NCI-H1436 treated with DMSO at 0.1 percent for 48 hours (cell line): ENCODE results near the gene MCM7.

Experiments
- DNase-seq: peaks from one replicate; lab custom pipeline; 2025; lab: John Stamatoyannopoulos, UW

The MCM7 gene

GRCh38 chr7:100071018-100071723 lies 30.0 kb downstream of the MCM7 start:
- DNase-seq: no peak

- no peak for DNase-seq
These were observed 31.2 kb downstream of the MCM7 start for GRCh38 chr7:100069991-100070390.

DNA sequence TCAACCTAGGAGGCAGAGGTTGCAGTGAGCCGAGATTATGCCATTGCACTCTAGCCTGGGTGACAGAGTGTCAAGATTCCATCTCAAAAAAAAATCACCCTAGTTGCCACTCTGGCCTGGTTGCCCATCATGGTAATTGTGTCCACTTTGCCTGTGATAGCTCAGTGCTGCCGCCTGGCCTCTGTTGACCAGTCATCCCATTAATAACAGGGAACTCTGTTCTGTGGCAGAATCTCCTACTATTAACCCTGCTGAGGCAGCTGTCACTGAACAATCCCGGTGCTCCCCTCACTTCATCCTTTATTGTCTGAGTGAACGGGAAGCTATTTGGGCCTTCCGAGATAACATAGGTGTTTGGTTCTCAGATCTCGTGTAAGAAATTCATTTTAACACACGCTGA lies 34.2 kb downstream of the MCM7 start:
- DNase-seq: no peak

- no peak for DNase-seq
These were observed 35.6 kb downstream of the MCM7 start for GRCh38 chr7:100065452-100066186.

GRCh38 chr7:100064162-100064561 lies 37.0 kb downstream of the MCM7 start:
- no peak for DNase-seq

DNA sequence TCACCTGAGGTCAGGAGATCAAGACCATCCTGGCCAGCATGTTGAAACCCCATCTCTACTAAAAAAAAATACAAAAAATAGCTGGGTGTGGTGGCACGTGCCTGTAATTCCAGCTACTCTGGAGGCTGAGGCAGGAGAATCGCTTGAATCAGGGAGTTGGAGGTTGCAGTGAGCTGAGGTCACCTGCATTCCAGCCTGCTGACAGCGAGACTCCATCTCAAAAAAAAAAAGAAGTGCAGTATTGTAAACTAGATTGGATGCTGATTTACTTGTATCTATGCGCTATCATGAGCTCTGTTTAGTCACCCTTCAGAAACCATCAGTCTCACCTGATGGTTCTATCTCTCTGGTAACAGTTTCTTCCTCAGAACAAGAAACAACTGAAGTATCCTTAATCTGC lies 37.8 kb downstream of the MCM7 start:
- DNase-seq: no peak

GRCh38 chr7:100061518-100062193 lies 39.5 kb downstream of the MCM7 start:
- no peak for DNase-seq

DNA sequence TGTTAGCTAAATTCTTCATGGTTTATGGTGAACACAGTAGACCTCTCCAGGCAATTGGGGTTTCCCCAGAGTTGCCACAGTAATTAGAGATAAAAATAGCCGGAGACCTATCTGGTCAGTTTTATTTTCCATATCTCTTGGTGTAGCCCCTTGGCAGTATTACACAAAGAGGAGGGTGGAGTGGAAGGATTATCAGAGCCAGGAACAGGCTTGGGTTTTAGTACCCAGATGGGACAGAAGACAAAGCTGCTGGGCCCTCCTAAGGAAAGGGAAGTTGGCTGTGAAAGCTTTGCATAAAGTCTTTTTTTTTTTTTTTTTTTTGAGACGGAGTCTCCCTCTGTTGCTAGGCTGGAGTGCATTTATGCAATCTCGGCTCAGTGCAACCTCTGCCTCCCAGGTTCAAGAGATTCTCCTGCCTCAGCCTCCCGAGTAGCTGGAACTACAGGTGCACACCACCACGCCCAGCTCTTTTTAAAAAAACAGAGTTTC lies 41.9 kb downstream of the MCM7 start:
- no peak for DNase-seq

- DNase-seq: no peak
These were observed 44.2 kb downstream of the MCM7 start for GRCh38 chr7:100057006-100057405.

GRCh38 chr7:100053215-100053614 lies 48.0 kb downstream of the MCM7 start:
- peak; percentile 70 for DNase-seq

- no peak for DNase-seq
These were observed 49.6 kb downstream of the MCM7 start for GRCh38 chr7:100051611-100052010.

GRCh38 chr7:100049441-100050291 lies 51.5 kb downstream of the MCM7 start, which contains the start of gene ZSCAN21:
TSS of gene ZSCAN21 (plus strand) at chr7:100049774. CDS start at chr7:100057007, 7,233 bp downstream.
- DNase-seq: no peak

DNA sequence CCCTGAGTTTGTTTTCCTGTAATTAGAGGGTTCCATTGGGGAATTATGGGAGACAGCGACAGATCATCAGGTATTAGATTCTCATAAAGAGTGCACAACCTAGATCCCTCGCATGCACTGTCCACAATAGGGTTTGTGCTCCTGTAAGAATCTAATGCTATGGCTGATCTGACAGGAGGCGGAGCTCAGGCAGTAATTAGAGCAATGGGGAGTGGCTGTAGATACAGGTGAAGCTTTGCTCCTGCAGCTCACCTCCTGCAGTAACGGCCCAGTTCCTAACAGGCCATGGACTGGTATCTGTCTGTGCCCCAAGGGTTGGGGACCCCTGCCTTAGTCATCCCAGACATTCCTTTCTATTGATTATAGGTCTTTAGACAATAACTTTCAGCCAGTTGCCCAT lies 52.5 kb downstream of the MCM7 start:
- DNase-seq: no peak

DNA sequence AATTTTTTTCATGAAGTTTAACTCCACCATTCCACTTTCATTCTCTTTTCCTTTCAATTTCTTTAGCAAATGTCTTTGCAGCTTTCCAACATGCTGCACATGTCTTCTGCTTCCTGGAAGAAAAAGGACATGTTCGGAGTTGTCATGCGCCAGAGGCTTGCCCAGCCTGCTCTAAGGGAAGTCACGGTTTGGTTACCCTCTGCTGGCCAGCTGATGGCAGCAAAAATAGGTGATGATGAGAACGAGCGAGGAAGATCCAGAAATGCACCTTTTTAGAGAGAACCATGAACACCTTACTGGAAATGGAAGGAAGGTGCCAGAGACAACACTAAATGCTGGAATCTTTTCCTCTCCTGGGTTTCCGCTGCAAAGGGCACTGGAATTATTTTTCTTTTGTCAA lies 56.5 kb downstream of the MCM7 start:
- DNase-seq: no peak
